Activated B cell treated with CpG ODN at 0.5 μM for 24 hours (primary cell): ENCODE results near the gene MILR1. TPM values are rescaled to one million over a fixed set of nuclear protein-coding genes. Genes with fewer than 3 reads are reported as not detected.

ENCODE experiments used
- ATAC-seq: fragments of 200-7000 bp; cut with Tn5 transposase; one replicate; pipeline ENCODE4 v1.10.0; 2021; ENCODE audit warnings: low read depth, mild to moderate bottlenecking, moderate library complexity
- CTCF ChIA-PET: fragments of 350-600 bp; sonication (Branson Sonifier 250); formaldehyde crosslinking; loops from one replicate; lab custom pipeline; 2021; ENCODE audit warnings: antibody characterized with exemption; lab: Charles Lee
- POLR2A ChIA-PET: fragments of 350-600 bp; sonication (Branson Sonifier 250); formaldehyde crosslinking; loops from one replicate; lab custom pipeline; 2021; ENCODE audit warnings: antibody characterized with exemption; lab: Charles Lee
- DNase-seq: peaks from one replicate; pipeline ENCODE4 v3.0.0; 2022
- H3K27ac Mint-ChIP-seq: one replicate; pipeline ENCODE4 v1.8.0; 2020; ENCODE audit warnings: mixed read lengths
- H3K27me3 Mint-ChIP-seq: one replicate; pipeline ENCODE4 v1.8.0; 2021; ENCODE audit warnings: mixed read lengths
- H3K36me3 Mint-ChIP-seq: one replicate; pipeline ENCODE4 v1.8.0; 2021; ENCODE audit warnings: low read depth, mixed read lengths
- H3K4me1 Mint-ChIP-seq: one replicate; pipeline ENCODE4 v1.8.0; 2021; ENCODE audit warnings: mixed read lengths
- H3K4me3 Mint-ChIP-seq: one replicate; pipeline ENCODE4 v1.8.0; 2020; ENCODE audit warnings: mild to moderate bottlenecking, mixed read lengths
- H3K9me3 Mint-ChIP-seq: one replicate; pipeline ENCODE4 v1.8.0; 2020; ENCODE audit warnings: mixed read lengths
- CTCF ChIP-seq: fragments of 200-600 bp; IDR thresholded peaks from one replicate; pipeline ENCODE4 v1.8.0; 2022; ENCODE audit warnings: antibody characterized with exemption, mild to moderate bottlenecking
- intact Hi-C: fragments of 100-400 bp; cut with micrococcal nuclease; formaldehyde crosslinking; loops from one replicate; pipeline ENCODE4 v1.15.1; 2024
- total RNA-seq: library from RNA; stranded (reverse); gene quantifications from 2 replicates; pipeline ENCODE4 v1.2.3, GENCODE V29; 2022

Gene MILR1
- total RNA-seq, 1 donor from 2014 or later, result 13.9 TPM

- no peak for TF ChIP-seq CTCF
- Mint-ChIP-seq H3K27ac (peak overlapping the region; percentile 76), H3K4me3 (peak overlapping the region; percentile 28), H3K9me3 (no peaks in the 10 kb centered on the region), H3K36me3 (peaks cover 6% of the 10 kb centered on the region), H3K27me3 (no peaks in the 10 kb centered on the region), H3K4me1 (peaks cover 81% of the 10 kb centered on the region)
- no peak for ATAC-seq
- no peak for DNase-seq
- POLR2A ChIA-PET, result interaction anchor here (0.6 to 3.2 kb wide), 5 partner anchors 11 to 186 kb away, joined by 3 to 23 read pairs (median 4); no protein-coding TSS in a partner anchor
- CTCF ChIA-PET, result interaction anchor here (1.0 to 1.9 kb wide), 2 partner anchors 10 to 18 kb away, joined by 3 to 6 read pairs; no protein-coding TSS in a partner anchor
- intact Hi-C loops, result no loop called here
Observed at GRCh38 chr17:64401941-64402340, 47.0 kb upstream of the MILR1 start.

- no peak for TF ChIP-seq CTCF
- POLR2A ChIA-PET, result interaction anchor here (0.6 to 3.2 kb wide), 4 partner anchors 10 to 185 kb away, joined by 3 to 23 read pairs (median 4); no protein-coding TSS in a partner anchor
Observed at GRCh38 chr17:64402469-64402868, 46.4 kb upstream of the MILR1 start.

GRCh38 chr17:64403881-64404460 lies 44.9 kb upstream of the MILR1 start:
- Mint-ChIP-seq H3K36me3 (peaks cover 8% of the 10 kb centered on the region), H3K27me3 (no peaks in the 10 kb centered on the region), H3K9me3 (no peaks in the 10 kb centered on the region), H3K27ac (peak overlapping the region; percentile 90), H3K4me1 (peaks cover 79% of the 10 kb centered on the region), H3K4me3 (peak overlapping the region; percentile 36)
- ChIA-PET CTCF (interaction anchor here (1.2 to 2.2 kb wide), 2 partner anchors 9 to 97 kb away, joined by 3 to 6 read pairs; no protein-coding TSS in a partner anchor), POLR2A (interaction anchor here (0.6 to 3.2 kb wide), 5 partner anchors 9 to 561 kb away, joined by 3 to 23 read pairs (median 10); partner anchors contain the start of genes CEP95 and DDX5)
- ATAC-seq, result peak; percentile 23
- no peak for DNase-seq
- intact Hi-C loops, result loop anchor here (1.0 kb wide), 1 partner anchor 8 kb away; no protein-coding TSS in a partner anchor
- no peak for TF ChIP-seq CTCF

More at GRCh38 chr17:64402469-64402868, 46.4 kb upstream of the MILR1 start:
- Mint-ChIP-seq H3K4me1 (peaks cover 83% of the 10 kb centered on the region), H3K27ac (peak overlapping the region; percentile 90), H3K4me3 (no peak overlapping the region), H3K36me3 (peaks cover 6% of the 10 kb centered on the region), H3K9me3 (no peaks in the 10 kb centered on the region), H3K27me3 (no peaks in the 10 kb centered on the region)
- CTCF ChIA-PET, result interaction anchor here (1.0 to 1.9 kb wide), 2 partner anchors 9 to 18 kb away, joined by 3 to 6 read pairs; no protein-coding TSS in a partner anchor
- no peak for DNase-seq
- no peak for ATAC-seq
- intact Hi-C loops, result no loop called here

- Mint-ChIP-seq H3K9me3 (no peaks in the 10 kb centered on the region), H3K36me3 (peaks cover 8% of the 10 kb centered on the region), H3K4me3 (no peak overlapping the region), H3K4me1 (peaks cover 74% of the 10 kb centered on the region), H3K27ac (peak overlapping the region; percentile 50), H3K27me3 (no peaks in the 10 kb centered on the region)
- no peak for TF ChIP-seq CTCF
- ChIA-PET POLR2A (interaction anchor here (0.7 to 2.1 kb wide), 3 partner anchors 21 to 99 kb away, joined by 3 to 12 read pairs (median 6); partner anchors contain the start of genes CEP95 and DDX5), CTCF (interaction anchor here (1.6 to 2.2 kb wide), 2 partner anchors 14 to 85 kb away, joined by 4 to 7 read pairs; no protein-coding TSS in a partner anchor)
- intact Hi-C loops, result no loop called here
- no peak for DNase-seq
- ATAC-seq, result no peak
Observed at GRCh38 chr17:64406321-64407200, 42.4 kb upstream of the MILR1 start.
